C4-2B (cell line): Measurements from ENCODE around the gene LGMN.
A peak's percentile ranks its signal among the peaks of the same experiment; 100 is the strongest.
"Not testable (repeated sequence)": the region's sequence is repeated elsewhere in the genome, so short reads cannot be mapped to it uniquely, and the experiment has no call there.

Experiments
- H3K27ac ChIP-seq: fragments of 450-650 bp; 2 replicates; pipeline ENCODE4 v1.5.1; 2017
- ZFX ChIP-seq: fragments of 450-650 bp; IDR thresholded peaks from 2 replicates; pipeline ENCODE4 v1.6.1; 2017
- TF ChIP-seq, protein P1 (sequence below): fragments of 450-650 bp; conservative IDR thresholded peaks from 2 replicates; pipeline ENCODE4 v1.5.1; 2017; ENCODE audit warnings: mild to moderate bottlenecking

The LGMN gene

GRCh38 chr14:92686411-92686899 lies 62.0 kb downstream of the LGMN start:
- TF ChIP-seq, protein P1, sequence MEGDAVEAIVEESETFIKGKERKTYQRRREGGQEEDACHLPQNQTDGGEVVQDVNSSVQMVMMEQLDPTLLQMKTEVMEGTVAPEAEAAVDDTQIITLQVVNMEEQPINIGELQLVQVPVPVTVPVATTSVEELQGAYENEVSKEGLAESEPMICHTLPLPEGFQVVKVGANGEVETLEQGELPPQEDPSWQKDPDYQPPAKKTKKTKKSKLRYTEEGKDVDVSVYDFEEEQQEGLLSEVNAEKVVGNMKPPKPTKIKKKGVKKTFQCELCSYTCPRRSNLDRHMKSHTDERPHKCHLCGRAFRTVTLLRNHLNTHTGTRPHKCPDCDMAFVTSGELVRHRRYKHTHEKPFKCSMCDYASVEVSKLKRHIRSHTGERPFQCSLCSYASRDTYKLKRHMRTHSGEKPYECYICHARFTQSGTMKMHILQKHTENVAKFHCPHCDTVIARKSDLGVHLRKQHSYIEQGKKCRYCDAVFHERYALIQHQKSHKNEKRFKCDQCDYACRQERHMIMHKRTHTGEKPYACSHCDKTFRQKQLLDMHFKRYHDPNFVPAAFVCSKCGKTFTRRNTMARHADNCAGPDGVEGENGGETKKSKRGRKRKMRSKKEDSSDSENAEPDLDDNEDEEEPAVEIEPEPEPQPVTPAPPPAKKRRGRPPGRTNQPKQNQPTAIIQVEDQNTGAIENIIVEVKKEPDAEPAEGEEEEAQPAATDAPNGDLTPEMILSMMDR, result no peak
- TF ChIP-seq ZFX, result no peak
- no peak overlapping the region for H3K27ac ChIP-seq

- TF ChIP-seq, protein P1, result no peak
- no peak for TF ChIP-seq ZFX
- no peak overlapping the region for H3K27ac ChIP-seq
Observed at GRCh38 chr14:92685784-92686355, 62.6 kb downstream of the LGMN start.

GRCh38 chr14:92684801-92685560 lies 63.4 kb downstream of the LGMN start:
- TF ChIP-seq, protein P1, result no peak
- TF ChIP-seq ZFX, result no peak
- no peak overlapping the region for H3K27ac ChIP-seq

GRCh38 chr14:92683041-92683440 lies 65.4 kb downstream of the LGMN start:
- no peak for TF ChIP-seq ZFX
- TF ChIP-seq, protein P1, result no peak
- no peak overlapping the region for H3K27ac ChIP-seq

- TF ChIP-seq, protein P1, result peak; percentile 97
- TF ChIP-seq ZFX, result no peak
- no peak overlapping the region for H3K27ac ChIP-seq
Observed at GRCh38 chr14:92680781-92681650, 67.4 kb downstream of the LGMN start.

GRCh38 chr14:92680330-92680729 lies 68.1 kb downstream of the LGMN start:
- H3K27ac ChIP-seq, result not testable (repeated sequence)

GRCh38 chr14:92679246-92679645 lies 69.2 kb downstream of the LGMN start:
- no peak overlapping the region for H3K27ac ChIP-seq
- TF ChIP-seq, protein P1, result no peak
- TF ChIP-seq ZFX, result no peak
